Keratinocyte (primary cell): Measurements from ENCODE around the gene FGD4. TPM values are rescaled to one million over a fixed set of nuclear protein-coding genes. Genes with fewer than 3 reads are reported as not detected.

Experiments used
- DNase-seq: peaks from one replicate; pipeline ENCODE4 v3.0.0-alpha.2; 2011; ENCODE audit warnings: low read depth, missing footprints, low spot score
- FAIRE-seq: peaks from 2 replicates; lab custom pipeline; 2011; peaks lifted over from hg19 to GRCh38; lab: Jason Lieb, UNC
- H2AFZ ChIP-seq: 2 replicates; pipeline ENCODE4 v1.6.0; 2012; ENCODE audit warnings: low read length, control low read depth, inconsistent platforms; ENCODE audit not compliant: control insufficient read depth
- H3K27ac ChIP-seq: 2 replicates; pipeline ENCODE4 v1.5.1; 2011; ENCODE audit warnings: low read length; ENCODE audit not compliant: control insufficient read depth, insufficient read depth
- H3K27me3 ChIP-seq: 3 replicates; pipeline ENCODE4 v1.6.0; 2011; ENCODE audit warnings: low read length; ENCODE audit not compliant: control insufficient read depth, insufficient read depth; ENCODE audit errors: extremely low read depth
- H3K36me3 ChIP-seq, 2 experiments: 2 replicates in 1 of 2; 3 replicates in 1 of 2; pipeline ENCODE4 v1.5.1; 2011; ENCODE audit warnings: low read length in 2 of 2, mild to moderate bottlenecking in 1 of 2; ENCODE audit not compliant: control insufficient read depth in 2 of 2, insufficient read depth in 2 of 2; ENCODE audit errors: extremely low read depth in 1 of 2
- H3K4me1 ChIP-seq: 3 replicates; pipeline ENCODE4 v1.5.1; 2011; ENCODE audit warnings: low read length; ENCODE audit not compliant: control insufficient read depth, insufficient read depth; ENCODE audit errors: extremely low read depth
- H3K4me2 ChIP-seq: 3 replicates; pipeline ENCODE4 v1.6.0; 2011; ENCODE audit warnings: low read depth, low read length; ENCODE audit not compliant: control insufficient read depth, insufficient read depth; ENCODE audit errors: extremely low read depth
- H3K4me3 ChIP-seq, 3 experiments: fragments of 200-600 bp in 1 of 3; sonication (generic) in 1 of 3; 2 replicates in 2 of 3; 3 replicates in 1 of 3; pipeline ENCODE4 v1.5.1; 2011 to 2016; ENCODE audit warnings: low read length in 3 of 3, mild to moderate bottlenecking in 3 of 3, control low read depth in 2 of 3, inconsistent platforms in 1 of 3, low read depth in 1 of 3, mixed read lengths in 1 of 3, mixed run types in 1 of 3, moderate library complexity in 1 of 3; ENCODE audit not compliant: control insufficient read depth in 2 of 3, insufficient read depth in 2 of 3; ENCODE audit errors: extremely low read depth in 1 of 3
- H3K79me2 ChIP-seq: 2 replicates; pipeline ENCODE4 v1.6.0; 2012; ENCODE audit warnings: low read length; ENCODE audit not compliant: control insufficient read depth, insufficient read depth
- H3K9ac ChIP-seq: 3 replicates; pipeline ENCODE4 v1.6.0; 2011; ENCODE audit warnings: low read length; ENCODE audit not compliant: control insufficient read depth, insufficient read depth; ENCODE audit errors: extremely low read depth
- H3K9me1 ChIP-seq: 3 replicates; pipeline ENCODE4 v1.6.0; 2011; ENCODE audit warnings: low read length; ENCODE audit not compliant: control insufficient read depth, insufficient read depth; ENCODE audit errors: extremely low read depth
- H3K9me3 ChIP-seq: 2 replicates; pipeline ENCODE4 v1.5.1; 2012; ENCODE audit warnings: low read depth, low read length; ENCODE audit not compliant: control insufficient read depth
- H4K20me1 ChIP-seq: 3 replicates; pipeline ENCODE4 v1.6.0; 2011; ENCODE audit warnings: low read length; ENCODE audit not compliant: control insufficient read depth, insufficient read depth; ENCODE audit errors: extremely low read depth
- CTCF ChIP-seq, 3 experiments: IDR thresholded peaks in 1 of 3; conservative IDR thresholded peaks in 1 of 3; optimal IDR thresholded peaks in 1 of 3; 2 replicates in 2 of 3; 3 replicates in 1 of 3; pipeline versions ENCODE3 to v1.5.1; 2011; ENCODE audit warnings: low read length in 3 of 3, mild to moderate bottlenecking in 3 of 3, moderate library complexity in 2 of 3, control low read depth in 1 of 3, inconsistent platforms in 1 of 3; ENCODE audit not compliant: insufficient read depth in 2 of 3; ENCODE audit errors: extremely low read depth in 1 of 3
- EZH2 ChIP-seq: IDR thresholded peaks from one replicate; pipeline ENCODE4 v1.6.1; 2012; ENCODE audit warnings: inconsistent platforms, mild to moderate bottlenecking, low read length, moderate library complexity
- dilution Hi-C: fragments of 300-500 bp; cut with MboI; formaldehyde crosslinking; loops from one replicate; pipeline ENCODE4 v1.7.0; 2020; ENCODE audit warnings: low sequenced_read_pairs; ENCODE audit not compliant: extremely low pct_ligation_motif_present
- polyA plus RNA-seq, 5 experiments: library from polyadenylated mRNA; depleted of rRNA in 3 of 5; stranded (reverse) in 3 of 5; stranded (forward) in 1 of 5; unstranded in 1 of 5; fragments of >200 nt; gene quantifications; 1 replicate in 1 of 5; 2 replicates in 3 of 5; 3 replicates in 1 of 5; pipeline versions ENCODE4 v1.2.1 to v1.2.3, GENCODE V29; 2011 to 2012; ENCODE audit warnings: missing spikeins in 2 of 5, low read depth in 1 of 5, low replicate concordance in 1 of 5

Gene FGD4
- polyA plus RNA-seq, 1 donor (not counting 4 experiments of a cell fraction or from before 2014, with no cell fraction given) = 10.5 TPM

- no peak for TF ChIP-seq EZH2
- no peak for TF ChIP-seq CTCF (optimal IDR thresholded peaks at IDR 0.05 in 1 of 3, IDR thresholded peaks at IDR 0.05 in 1 of 3, conservative IDR thresholded peaks at IDR 0.05 in 1 of 3; ENCODE audit: extremely low read depth in 1 of 3, insufficient read depth in 2 of 3, low read length in 3 of 3)
- FAIRE-seq (peak; percentile 97), DNase-seq (peak; percentile 81)
- Histone ChIP-seq H3K9me3 (no peaks in the 10 kb centered on the region), H4K20me1 (peaks cover 4% of the 10 kb centered on the region), H3K9me1 (peaks cover 4% of the 10 kb centered on the region), H3K27me3 (no peaks in the 10 kb centered on the region), H3K36me3 (peaks cover 0 to 2% of the 10 kb centered on the region in 2 experiments), H2AFZ (no peak overlapping the region), H3K4me1 (peaks cover 49% of the 10 kb centered on the region), H3K9ac (peak overlapping the region; percentile 61), H3K27ac (peak overlapping the region; percentile 82), H3K79me2 (peaks cover 65% of the 10 kb centered on the region), H3K4me3 (no peak overlapping the region), H3K4me2 (peak overlapping the region; percentile 73)
- dilution Hi-C loops = no loop called here
Measured at GRCh38 chr12:32437095-32437515, 37.7 kb downstream of the FGD4 start.

GRCh38 chr12:32440120-32440865 is 40.9 kb downstream of the FGD4 start:
- peak; percentile 93 for FAIRE-seq
- peaks cover 5% of the 10 kb centered on the region for H3K9me1 ChIP-seq
- H3K9me3 ChIP-seq = no peaks in the 10 kb centered on the region
- no peaks in the 10 kb centered on the region for H3K27me3 ChIP-seq
- peak; percentile 65 for DNase-seq
- peaks cover 0 to 2% of the 10 kb centered on the region in 2 experiments for H3K36me3 ChIP-seq
- H3K4me2 ChIP-seq = peak overlapping the region; percentile 73
- H3K4me3 ChIP-seq = peak overlapping the region in 1 of 3 experiments; percentile 1
- peak overlapping the region; percentile 51 for H2AFZ ChIP-seq
- peaks cover 4% of the 10 kb centered on the region for H4K20me1 ChIP-seq
- peak overlapping the region; percentile 89 for H3K27ac ChIP-seq
- H3K9ac ChIP-seq = peak overlapping the region; percentile 71
- dilution Hi-C loops = no loop called here
- H3K4me1 ChIP-seq = peaks cover 61% of the 10 kb centered on the region
- peaks cover 76% of the 10 kb centered on the region for H3K79me2 ChIP-seq
- peak in 2 of 3 experiments; percentile 37 to 49 for TF ChIP-seq CTCF (optimal IDR thresholded peaks at IDR 0.05 in 1 of 3, IDR thresholded peaks at IDR 0.05 in 1 of 3, conservative IDR thresholded peaks at IDR 0.05 in 1 of 3; ENCODE audit: extremely low read depth in 1 of 3, insufficient read depth in 2 of 3, low read length in 3 of 3)
- TF ChIP-seq EZH2 = no peak
